Stimulated activated CD8-positive, alpha-beta memory T cell treated with anti-CD3 and anti-CD28 coated beads, Interleukin-15, amount 100 ng/mL, for 48 hours (primary cell): ENCODE data around the gene ARID1A.
"Not testable (repeated sequence)": the region's sequence is repeated elsewhere in the genome, so short reads cannot be mapped to it uniquely, and the experiment has no call there.

ENCODE experiments used
- DNase-seq, 2 donors: peaks; one replicate each; pipeline ENCODE4 v3.0.0-alpha.2; 2020; ENCODE audit warnings: low read depth in 2 of 2

Gene ARID1A

GRCh38 chr1:26697978-26698849, 2.4 kb downstream of the ARID1A start:
- no peak for DNase-seq

DNA sequence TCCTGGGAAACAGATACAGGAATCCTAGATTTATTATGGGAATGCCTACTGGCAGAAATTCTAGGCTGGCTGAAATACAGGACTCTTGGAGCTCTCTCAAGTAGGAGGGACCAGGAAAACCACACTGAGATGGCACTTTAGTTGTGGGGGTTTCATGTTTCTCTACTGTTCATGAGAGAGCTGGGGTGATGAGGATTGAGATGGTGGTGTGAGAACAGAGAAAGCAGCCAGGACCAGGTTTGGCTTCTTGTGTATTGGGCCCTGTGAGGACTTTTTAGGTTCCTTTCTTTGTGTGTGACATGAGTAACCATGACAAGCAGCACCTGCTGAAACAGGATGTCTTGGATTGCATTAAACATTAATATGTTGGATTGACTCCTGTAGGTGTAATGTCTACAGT, 4.9 kb downstream of the ARID1A start:
- DNase-seq, result no peak

GRCh38 chr1:26701266-26701994, 5.6 kb downstream of the ARID1A start:
- DNase-seq, result no peak

DNA sequence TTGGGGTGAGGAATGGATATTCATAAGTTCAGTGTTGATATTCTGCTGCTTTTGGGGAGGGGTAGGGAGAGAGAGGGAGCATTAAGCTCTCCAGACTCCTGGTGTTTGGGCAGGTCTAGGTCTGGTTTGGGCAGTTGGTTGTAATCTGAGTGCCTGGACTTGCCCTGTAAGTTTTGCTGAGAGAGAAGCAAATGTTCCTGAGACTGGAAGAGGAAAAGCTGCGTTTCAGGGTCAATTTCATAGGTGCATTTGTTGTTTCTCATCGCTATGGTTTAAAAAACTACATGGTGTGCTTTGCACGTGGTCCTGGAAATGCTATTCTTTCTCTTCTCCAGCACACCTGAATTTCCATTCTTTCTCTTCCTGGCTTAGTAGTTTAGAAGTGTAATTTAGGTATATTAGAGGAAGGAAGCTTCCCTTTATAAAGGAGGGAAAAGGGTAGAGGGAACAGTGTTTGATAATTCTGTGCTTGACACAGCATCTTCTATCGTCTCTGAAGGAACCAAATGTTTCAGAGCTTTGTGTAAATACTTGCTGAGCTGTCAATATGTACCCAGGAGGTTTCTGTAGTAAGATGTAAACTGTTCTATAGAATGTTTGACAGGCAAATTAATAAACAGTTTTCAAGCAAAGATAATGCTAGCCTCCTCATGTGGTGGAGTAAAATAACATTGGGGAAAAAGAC, 6.3 kb downstream of the ARID1A start:
- DNase-seq, result no peak

GRCh38 chr1:26702680-26703038, 6.8 kb downstream of the ARID1A start:
- no peak for DNase-seq

- no peak for DNase-seq
Measured at GRCh38 chr1:26703478-26703877, 7.7 kb downstream of the ARID1A start.

DNA sequence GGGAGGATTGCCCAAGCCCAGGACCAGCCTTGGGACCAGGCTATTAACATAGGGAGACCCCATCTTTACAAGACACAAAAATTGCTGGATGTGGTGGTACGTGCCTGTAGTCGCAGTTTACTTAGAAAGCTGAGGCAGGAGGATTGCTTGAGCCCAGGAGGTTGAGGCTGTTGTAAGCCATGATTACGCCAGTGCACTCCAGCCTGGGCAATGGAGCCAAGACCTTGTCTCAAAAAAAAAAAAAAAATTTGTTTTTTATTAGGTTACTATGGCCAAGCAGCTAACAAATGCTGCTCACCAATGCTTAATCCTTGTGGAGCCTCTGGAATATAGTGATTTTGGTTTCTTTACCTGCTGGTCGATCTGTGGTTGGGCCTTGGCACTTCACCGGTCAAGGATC, 8.8 kb downstream of the ARID1A start:
- DNase-seq, result no peak

- DNase-seq, result not testable (repeated sequence)
Measured at GRCh38 chr1:26705227-26705626, 9.4 kb downstream of the ARID1A start.

GRCh38 chr1:26705788-26706311, 10.0 kb downstream of the ARID1A start:
- no peak for DNase-seq

- DNase-seq, result no peak
Measured at GRCh38 chr1:26706315-26706714, 10.5 kb downstream of the ARID1A start.

DNA sequence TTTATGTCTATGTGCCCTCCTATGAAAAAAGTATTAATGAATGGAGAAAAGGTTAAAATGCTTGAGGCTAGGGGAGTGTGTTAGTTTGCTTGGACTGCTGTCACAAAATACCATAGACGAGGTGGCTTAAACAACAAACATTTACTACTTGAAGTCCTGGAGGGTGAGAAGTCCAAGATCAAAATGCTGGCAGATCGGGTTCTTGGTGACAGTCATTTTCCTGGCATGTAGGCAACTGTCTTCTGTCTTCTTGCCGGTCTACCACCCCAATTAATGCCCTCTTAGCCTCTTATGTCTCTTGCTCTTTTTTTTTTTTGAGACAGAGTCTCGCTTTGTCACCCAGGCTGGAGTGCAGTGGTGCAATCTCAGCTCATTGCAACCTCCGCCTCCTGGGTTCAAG, 15.0 kb downstream of the ARID1A start:
- no peak for DNase-seq

DNA sequence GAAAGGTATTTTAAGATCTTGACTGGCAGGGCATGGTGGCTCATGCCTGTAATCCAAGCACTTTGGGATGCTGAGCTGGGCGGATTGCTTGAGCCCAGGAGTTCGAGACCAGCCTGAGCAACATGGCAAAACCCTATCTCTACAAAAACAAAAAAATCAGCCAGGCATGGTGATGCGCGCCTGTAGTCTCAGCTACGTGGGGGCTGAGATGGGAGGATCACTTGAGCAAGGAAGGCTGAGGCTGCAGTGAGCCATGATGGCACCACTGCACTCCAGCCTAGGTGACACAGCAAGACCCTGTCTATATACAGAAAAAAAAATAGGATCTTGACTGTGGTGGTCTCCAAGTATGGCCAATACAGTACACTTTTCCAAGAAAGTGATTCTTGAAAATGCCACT, 16.0 kb downstream of the ARID1A start:
- no peak for DNase-seq

GRCh38 chr1:26717017-26717491, 21.2 kb downstream of the ARID1A start:
- DNase-seq, result no peak

- no peak for DNase-seq
Measured at GRCh38 chr1:26719205-26719604, 23.4 kb downstream of the ARID1A start.

GRCh38 chr1:26721669-26722355, 26.0 kb downstream of the ARID1A start:
- DNase-seq, result no peak

DNA sequence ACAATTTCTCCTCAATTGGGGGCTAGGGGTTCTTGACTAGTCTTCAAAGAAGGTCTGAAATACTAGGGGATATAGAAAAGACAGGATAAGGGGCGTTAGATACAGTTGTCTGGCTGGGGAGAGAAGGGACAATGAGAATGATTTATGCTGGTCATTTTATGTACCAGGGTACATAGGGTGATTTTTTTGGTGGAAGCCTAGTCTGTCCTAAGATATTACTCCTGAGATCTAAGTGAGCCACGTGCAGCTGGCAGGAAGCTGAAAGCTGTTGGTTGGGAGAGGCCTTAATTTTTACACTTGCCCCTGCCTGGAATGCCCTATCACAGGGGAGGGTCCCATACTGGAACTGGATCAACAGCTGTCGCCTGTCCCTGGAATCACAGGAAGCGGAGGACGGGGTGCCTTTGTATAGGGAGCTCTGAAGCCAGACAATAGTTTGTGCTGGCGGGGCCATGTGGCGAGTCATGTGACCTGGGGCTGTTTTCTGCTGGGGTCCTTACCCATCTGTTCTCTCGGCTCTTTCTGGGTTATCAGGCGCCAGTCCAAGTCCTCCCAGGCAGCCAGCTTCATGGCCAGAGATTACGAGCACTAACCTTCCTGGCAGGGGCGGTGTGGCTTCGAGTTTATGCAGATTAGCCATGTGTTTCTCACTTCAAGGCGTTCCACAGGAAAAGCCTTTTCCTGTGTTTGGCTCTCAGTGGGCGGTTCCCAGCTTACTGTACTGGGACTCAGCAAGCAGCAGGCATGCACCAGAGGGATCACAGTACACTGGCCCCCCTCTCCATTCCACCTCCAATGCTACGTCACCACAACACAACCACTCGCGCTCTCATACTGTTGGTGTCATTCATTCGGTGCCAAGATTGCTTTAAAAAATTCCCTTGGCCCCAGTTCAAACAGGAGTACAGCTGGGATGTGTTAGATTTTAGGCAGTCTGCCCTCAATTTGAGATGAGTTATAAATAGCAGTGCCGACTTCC, 27.5 kb downstream of the ARID1A start:
- DNase-seq, result no peak

- DNase-seq, result no peak
Measured at GRCh38 chr1:26724118-26724517, 28.3 kb downstream of the ARID1A start.

GRCh38 chr1:26724926-26725325, 29.1 kb downstream of the ARID1A start:
- DNase-seq, result no peak

DNA sequence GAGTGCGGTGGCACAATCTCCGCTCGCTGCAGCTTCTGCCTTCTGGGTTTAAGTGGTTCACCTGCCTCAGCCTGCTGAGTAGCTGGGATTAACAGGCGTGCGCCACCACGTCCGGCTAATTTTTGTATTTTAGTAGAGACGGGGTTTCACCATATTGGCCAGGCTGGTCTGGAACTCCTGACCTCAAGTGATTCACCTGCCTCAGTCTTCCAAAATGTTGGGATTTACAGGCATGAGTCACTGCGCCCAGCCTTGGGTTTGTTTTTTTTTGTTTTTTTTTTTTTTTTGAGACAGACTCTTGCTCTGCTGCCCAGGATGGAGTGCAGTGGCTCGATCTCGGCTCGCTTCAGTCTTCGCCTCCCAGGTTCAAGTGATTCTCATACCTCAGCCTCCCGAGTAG, 30.1 kb downstream of the ARID1A start:
- DNase-seq, result not testable (repeated sequence)

- no peak for DNase-seq
Measured at GRCh38 chr1:26726784-26727183, 31.0 kb downstream of the ARID1A start.
